ENCODE data around the gene CRYBG3.

The CRYBG3 gene

DNA sequence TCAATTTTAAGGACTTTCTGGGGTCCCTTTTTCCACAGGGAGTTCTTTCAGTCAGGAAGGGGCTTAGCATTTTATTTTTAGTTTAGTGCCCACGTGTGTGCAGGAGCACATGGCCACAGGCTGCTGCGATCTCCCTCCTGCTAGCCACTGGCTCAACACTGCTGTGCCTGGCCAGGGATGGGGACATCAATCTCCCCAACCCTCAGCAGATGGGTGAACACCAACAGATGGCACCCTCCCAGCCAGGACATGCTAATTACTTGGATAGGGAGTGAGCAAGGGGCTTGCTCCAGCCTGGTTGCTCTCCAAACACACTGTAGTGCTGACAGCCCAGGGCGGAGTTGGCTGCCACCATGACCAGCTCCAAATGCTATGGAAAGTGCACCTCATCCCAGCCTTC lies 157.8 kb downstream of the CRYBG3 start:
- Histone ChIP-seq H3K9me3 (ENCODE audit: insufficient read depth, low read depth, low read length) (no peaks in the 10 kb centered on the region), H3K9ac (ENCODE audit: low read depth, low read length) (no peak overlapping the region), H3K36me3 (ENCODE audit: insufficient read depth, low read length) (no peaks in the 10 kb centered on the region), H3K4me3 (ENCODE audit: low read length) (no peak overlapping the region), H3K27me3 (ENCODE audit: insufficient read depth, low read length) (no peaks in the 10 kb centered on the region), H3K4me1 (ENCODE audit: insufficient read depth, low read length) (peaks cover 4% of the 10 kb centered on the region; the same call in 1 of the 2 replicates), H3K27ac (ENCODE audit: low read depth, low read length) (no peak overlapping the region)
- WGBS, result 83% methylated on average over 3 of the region's 3 CpGs

DNA sequence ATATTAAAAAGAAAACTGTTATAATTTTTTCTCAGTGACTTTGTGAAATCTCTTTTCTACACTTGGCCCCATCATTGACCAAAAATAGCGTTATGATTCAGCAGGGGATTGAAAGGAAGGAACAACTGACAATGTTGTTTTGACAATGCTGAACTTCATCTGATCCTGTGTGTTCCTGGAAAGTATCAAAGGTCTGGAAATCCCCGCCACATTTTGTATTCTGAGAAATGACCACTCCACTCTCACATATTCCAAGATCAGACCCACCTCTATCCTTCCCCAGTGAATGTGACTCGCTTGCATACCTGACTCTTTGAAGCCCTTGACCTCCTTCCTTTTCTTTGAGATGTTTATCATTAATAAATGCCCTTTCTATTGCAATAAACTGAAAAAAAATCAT lies 160.1 kb downstream of the CRYBG3 start:
- H3K9ac ChIP-seq (ENCODE audit: low read depth, low read length), result no peak overlapping the region
- H3K4me1 ChIP-seq (ENCODE audit: insufficient read depth, low read length), result peaks cover 5% of the 10 kb centered on the region; the same call in 1 of the 2 replicates
- no peak overlapping the region for H3K27ac ChIP-seq (ENCODE audit: low read depth, low read length)
- H3K9me3 ChIP-seq (ENCODE audit: insufficient read depth, low read depth, low read length), result no peaks in the 10 kb centered on the region
- no peaks in the 10 kb centered on the region for H3K36me3 ChIP-seq (ENCODE audit: insufficient read depth, low read length)
- 88% methylated on average over 3 of the region's 3 CpGs for WGBS
- H3K4me3 ChIP-seq (ENCODE audit: low read length), result no peak overlapping the region
- no peaks in the 10 kb centered on the region for H3K27me3 ChIP-seq (ENCODE audit: insufficient read depth, low read length)

DNA sequence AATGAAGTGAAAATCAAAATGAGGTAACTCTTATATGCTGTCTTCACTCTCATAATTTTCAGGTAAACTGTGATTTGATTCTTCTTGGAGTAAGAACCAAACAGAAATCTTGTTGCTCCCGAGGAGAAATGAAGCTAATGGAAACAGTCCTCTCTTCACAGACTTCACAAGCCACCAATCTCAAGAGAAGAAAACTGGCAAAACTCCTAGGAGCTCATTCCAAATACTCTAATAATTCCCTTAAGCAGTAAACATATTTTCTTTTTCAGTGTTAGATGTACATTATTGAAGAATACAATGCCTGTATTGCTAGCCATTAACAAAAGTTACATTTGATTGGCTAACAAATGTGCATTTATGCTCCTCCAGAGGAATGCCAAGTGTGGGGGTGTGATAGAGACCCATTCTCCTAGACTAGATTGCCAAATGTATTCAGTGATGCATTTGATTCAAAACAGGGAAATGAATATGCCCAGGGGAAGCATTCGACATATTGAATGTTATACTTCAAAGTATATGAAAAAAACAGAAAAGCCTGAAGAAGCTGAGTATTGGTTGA lies 162.2 kb downstream of the CRYBG3 start:
- no peak overlapping the region for H3K4me3 ChIP-seq (ENCODE audit: low read length)
- peaks cover 5% of the 10 kb centered on the region; the same call in 1 of the 2 replicates for H3K4me1 ChIP-seq (ENCODE audit: insufficient read depth, low read length)
- 46% methylated on average over 2 of the region's 2 CpGs for WGBS
- no peak overlapping the region for H3K27ac ChIP-seq (ENCODE audit: low read depth, low read length)
- H3K9ac ChIP-seq (ENCODE audit: low read depth, low read length), result no peak overlapping the region
- H3K27me3 ChIP-seq (ENCODE audit: insufficient read depth, low read length), result no peaks in the 10 kb centered on the region
- no peaks in the 10 kb centered on the region for H3K36me3 ChIP-seq (ENCODE audit: insufficient read depth, low read length)
- no peaks in the 10 kb centered on the region for H3K9me3 ChIP-seq (ENCODE audit: insufficient read depth, low read depth, low read length)

DNA sequence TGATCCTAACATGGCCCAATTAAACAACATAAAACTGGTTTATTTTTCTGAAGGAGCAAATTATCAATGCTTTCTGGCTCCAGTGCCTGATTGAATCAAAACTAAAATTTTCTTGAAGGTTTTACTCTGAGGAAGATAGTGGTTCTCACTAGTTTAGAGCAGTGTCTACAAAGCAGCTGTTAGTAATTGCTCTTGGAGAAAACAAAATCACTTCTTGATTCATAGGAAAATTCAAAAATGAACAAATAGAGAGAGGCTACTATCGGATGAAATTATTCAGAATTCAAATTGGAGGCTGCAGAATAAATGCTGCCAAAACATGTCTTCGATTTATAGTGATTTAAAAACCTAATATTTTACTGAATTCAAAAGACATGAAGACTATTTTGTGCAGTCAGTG lies 165.5 kb downstream of the CRYBG3 start:
- no peak overlapping the region for H3K4me3 ChIP-seq (ENCODE audit: low read length)
- H3K27ac ChIP-seq (ENCODE audit: low read depth, low read length), result no peak overlapping the region
- H3K27me3 ChIP-seq (ENCODE audit: insufficient read depth, low read length), result no peaks in the 10 kb centered on the region
- WGBS, result 100% methylated on average over 2 of the region's 2 CpGs
- no peaks in the 10 kb centered on the region for H3K36me3 ChIP-seq (ENCODE audit: insufficient read depth, low read length)
- H3K4me1 ChIP-seq (ENCODE audit: insufficient read depth, low read length), result peaks cover 4% of the 10 kb centered on the region; the same call in 1 of the 2 replicates
- no peak overlapping the region for H3K9ac ChIP-seq (ENCODE audit: low read depth, low read length)
- no peaks in the 10 kb centered on the region for H3K9me3 ChIP-seq (ENCODE audit: insufficient read depth, low read depth, low read length)

DNA sequence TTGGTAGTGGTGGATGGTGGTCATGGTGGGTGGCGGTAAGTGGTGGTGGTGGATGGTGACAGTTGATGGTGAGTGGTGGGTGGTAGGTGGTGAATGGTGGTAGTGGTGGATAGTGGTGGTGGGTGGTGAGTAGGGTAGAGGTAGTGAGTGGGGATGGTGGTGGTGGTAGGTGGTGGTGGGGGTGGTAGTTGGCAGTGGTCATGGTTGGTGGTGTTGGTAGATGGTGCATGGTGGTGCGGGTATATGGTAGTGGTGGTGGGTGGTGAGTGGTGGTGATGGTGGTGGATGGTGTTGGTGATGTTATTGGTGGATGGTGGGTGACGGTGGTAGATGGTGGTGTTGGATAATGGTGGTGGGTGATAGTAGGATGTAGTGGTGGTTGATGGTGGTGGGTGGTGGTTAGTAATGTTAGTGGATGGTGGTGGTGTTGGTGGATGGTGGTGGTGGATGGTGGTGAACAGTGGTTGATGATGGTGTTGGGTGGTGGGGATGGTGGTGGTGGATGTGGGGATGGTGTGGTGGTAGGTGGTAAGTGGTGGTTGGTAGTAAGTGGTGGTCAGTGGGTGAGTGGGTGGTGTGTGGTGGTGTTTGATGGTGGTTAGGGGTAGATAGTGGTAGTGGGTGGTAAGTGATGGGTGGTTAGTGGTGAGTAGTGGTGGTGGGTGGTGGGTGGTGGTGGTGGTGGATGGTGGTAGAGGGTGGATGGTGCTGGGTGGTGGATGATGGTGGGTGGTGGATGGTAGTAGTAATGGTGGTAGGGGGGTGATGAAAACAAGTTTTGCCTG lies 167.2 kb downstream of the CRYBG3 start:
- Histone ChIP-seq H3K9me3 (ENCODE audit: insufficient read depth, low read depth, low read length) (no peaks in the 10 kb centered on the region), H3K4me3 (ENCODE audit: low read length) (no peak overlapping the region), H3K27ac (ENCODE audit: low read depth, low read length) (no peak overlapping the region), H3K4me1 (ENCODE audit: insufficient read depth, low read length) (peaks cover 17% of the 10 kb centered on the region), H3K27me3 (ENCODE audit: insufficient read depth, low read length) (no peaks in the 10 kb centered on the region), H3K36me3 (ENCODE audit: insufficient read depth, low read length) (no peaks in the 10 kb centered on the region), H3K9ac (ENCODE audit: low read depth, low read length) (no peak overlapping the region)
- WGBS, result 98% methylated on average over 3 of the region's 3 CpGs

DNA sequence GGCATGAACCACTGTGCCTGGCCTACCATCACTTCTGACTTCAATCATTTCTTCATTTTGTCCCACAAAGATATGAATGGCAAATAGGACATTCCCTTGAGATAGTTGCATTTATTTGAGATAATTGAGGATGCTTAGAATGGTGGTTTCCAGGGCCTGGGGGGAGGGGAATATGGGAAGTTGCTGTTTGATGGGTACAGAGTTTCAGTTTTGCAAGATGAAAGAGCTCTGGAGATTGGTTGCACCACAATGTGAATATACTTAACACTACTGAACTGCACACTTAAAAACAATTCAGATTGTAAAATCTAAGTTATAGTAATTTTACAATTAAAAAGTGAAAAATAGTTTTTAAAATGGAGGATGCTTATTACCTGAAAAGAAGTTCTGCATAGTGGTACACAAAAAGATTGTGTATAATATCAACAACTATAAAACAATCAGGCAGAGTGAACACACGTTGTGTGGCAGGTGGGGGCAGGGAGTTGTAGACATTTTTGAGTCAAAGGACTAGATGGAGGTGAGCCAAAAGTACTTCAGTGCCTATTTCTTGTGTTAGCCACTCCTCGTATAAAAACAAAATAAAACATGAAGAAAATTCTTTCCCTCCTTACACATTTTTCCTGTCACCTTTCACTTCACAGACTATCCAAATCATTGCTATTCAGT lies 168.9 kb downstream of the CRYBG3 start:
- Histone ChIP-seq H3K27ac (ENCODE audit: low read depth, low read length) (no peak overlapping the region), H3K4me3 (ENCODE audit: low read length) (no peak overlapping the region), H3K36me3 (ENCODE audit: insufficient read depth, low read length) (no peaks in the 10 kb centered on the region), H3K9ac (ENCODE audit: low read depth, low read length) (no peak overlapping the region), H3K4me1 (ENCODE audit: insufficient read depth, low read length) (peaks cover 19% of the 10 kb centered on the region), H3K9me3 (ENCODE audit: insufficient read depth, low read depth, low read length) (no peaks in the 10 kb centered on the region), H3K27me3 (ENCODE audit: insufficient read depth, low read length) (no peaks in the 10 kb centered on the region)
- WGBS, result 89% methylated on average over 2 of the region's 2 CpGs

DNA sequence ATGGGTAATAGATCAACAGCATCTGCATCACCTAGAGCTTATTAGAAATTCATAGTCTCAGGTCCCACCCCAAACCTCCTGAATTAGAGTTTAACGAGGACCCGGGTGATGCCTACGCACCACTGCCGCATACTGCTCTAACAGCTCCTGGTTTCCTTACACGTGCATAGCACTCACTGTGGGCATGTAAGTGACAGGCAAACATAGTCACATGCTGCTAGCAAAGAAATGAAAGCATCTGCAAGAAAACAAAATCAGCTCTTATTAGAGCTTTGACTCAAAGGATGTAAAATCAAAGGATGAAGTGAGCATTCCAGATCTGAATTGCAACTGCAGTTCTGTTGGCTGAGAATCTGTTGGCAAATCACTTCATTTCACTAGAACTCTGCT lies 169.5 kb downstream of the CRYBG3 start:
- H3K9me3 ChIP-seq (ENCODE audit: insufficient read depth, low read depth, low read length), result no peaks in the 10 kb centered on the region
- 82% methylated on average over 5 of the region's 5 CpGs for WGBS
- H3K27me3 ChIP-seq (ENCODE audit: insufficient read depth, low read length), result no peaks in the 10 kb centered on the region
- H3K4me1 ChIP-seq (ENCODE audit: insufficient read depth, low read length), result peaks cover 19% of the 10 kb centered on the region
- no peak overlapping the region for H3K27ac ChIP-seq (ENCODE audit: low read depth, low read length)
- H3K36me3 ChIP-seq (ENCODE audit: insufficient read depth, low read length), result no peaks in the 10 kb centered on the region
- no peak overlapping the region for H3K9ac ChIP-seq (ENCODE audit: low read depth, low read length)
- no peak overlapping the region for H3K4me3 ChIP-seq (ENCODE audit: low read length)

GRCh38 chr3:97992547-97993173 lies 170.8 kb downstream of the CRYBG3 start:
- WGBS, result 81% methylated on average over 2 of the region's 2 CpGs
- Histone ChIP-seq H3K4me1 (ENCODE audit: insufficient read depth, low read length) (peaks cover 14% of the 10 kb centered on the region), H3K27ac (ENCODE audit: low read depth, low read length) (no peak overlapping the region), H3K27me3 (ENCODE audit: insufficient read depth, low read length) (no peaks in the 10 kb centered on the region), H3K9ac (ENCODE audit: low read depth, low read length) (no peak overlapping the region), H3K9me3 (ENCODE audit: insufficient read depth, low read depth, low read length) (no peaks in the 10 kb centered on the region), H3K36me3 (ENCODE audit: insufficient read depth, low read length) (no peaks in the 10 kb centered on the region), H3K4me3 (ENCODE audit: low read length) (no peak overlapping the region)

- Histone ChIP-seq H3K27ac (ENCODE audit: low read depth, low read length) (no peak overlapping the region), H3K27me3 (ENCODE audit: insufficient read depth, low read length) (no peaks in the 10 kb centered on the region), H3K4me3 (ENCODE audit: low read length) (no peak overlapping the region), H3K4me1 (ENCODE audit: insufficient read depth, low read length) (peaks cover 14% of the 10 kb centered on the region), H3K9me3 (ENCODE audit: insufficient read depth, low read depth, low read length) (no peaks in the 10 kb centered on the region), H3K9ac (ENCODE audit: low read depth, low read length) (no peak overlapping the region), H3K36me3 (ENCODE audit: insufficient read depth, low read length) (no peaks in the 10 kb centered on the region)
- 69% methylated on average over 1 of the region's 2 CpGs for WGBS
Observed at GRCh38 chr3:97993526-97993925, 171.7 kb downstream of the CRYBG3 start.

DNA sequence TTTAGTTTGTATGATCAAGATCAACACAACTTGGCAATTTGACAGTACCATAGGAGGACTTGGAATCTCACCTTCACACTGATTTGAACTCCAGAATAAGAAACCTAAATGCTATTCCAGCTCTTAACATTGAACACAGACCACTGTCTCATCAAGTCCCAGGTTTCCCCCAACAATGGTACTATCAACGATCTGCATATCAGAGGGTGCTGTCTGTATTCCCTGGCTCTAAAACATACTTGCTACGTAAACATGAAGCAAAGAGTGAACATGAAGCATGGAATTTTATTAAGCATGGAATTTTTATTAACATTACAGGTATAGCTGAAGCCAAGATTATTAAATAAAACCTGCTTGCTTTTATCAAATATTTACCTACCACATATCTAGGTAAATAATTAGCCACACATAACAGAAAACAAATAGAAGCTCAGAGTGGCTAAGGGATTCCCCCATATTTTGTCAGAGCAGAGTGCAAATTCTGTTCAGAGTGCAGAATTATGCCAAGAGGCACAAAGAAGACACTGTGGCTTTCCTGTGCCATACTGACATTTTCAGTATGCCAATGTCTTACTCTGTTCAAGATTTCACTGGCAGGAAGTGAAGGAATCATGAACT lies 172.6 kb downstream of the CRYBG3 start:
- H3K4me3 ChIP-seq (ENCODE audit: low read length), result no peak overlapping the region
- no peaks in the 10 kb centered on the region for H3K36me3 ChIP-seq (ENCODE audit: insufficient read depth, low read length)
- no peaks in the 10 kb centered on the region for H3K9me3 ChIP-seq (ENCODE audit: insufficient read depth, low read depth, low read length)
- H3K27ac ChIP-seq (ENCODE audit: low read depth, low read length), result no peak overlapping the region
- 93% methylated on average over 2 of the region's 2 CpGs for WGBS
- no peak overlapping the region for H3K9ac ChIP-seq (ENCODE audit: low read depth, low read length)
- H3K27me3 ChIP-seq (ENCODE audit: insufficient read depth, low read length), result no peaks in the 10 kb centered on the region
- H3K4me1 ChIP-seq (ENCODE audit: insufficient read depth, low read length), result peaks cover 14% of the 10 kb centered on the region

All from HUES64 (cell line).